ENCODE results near the gene CD93.

CD93 gene

DNA sequence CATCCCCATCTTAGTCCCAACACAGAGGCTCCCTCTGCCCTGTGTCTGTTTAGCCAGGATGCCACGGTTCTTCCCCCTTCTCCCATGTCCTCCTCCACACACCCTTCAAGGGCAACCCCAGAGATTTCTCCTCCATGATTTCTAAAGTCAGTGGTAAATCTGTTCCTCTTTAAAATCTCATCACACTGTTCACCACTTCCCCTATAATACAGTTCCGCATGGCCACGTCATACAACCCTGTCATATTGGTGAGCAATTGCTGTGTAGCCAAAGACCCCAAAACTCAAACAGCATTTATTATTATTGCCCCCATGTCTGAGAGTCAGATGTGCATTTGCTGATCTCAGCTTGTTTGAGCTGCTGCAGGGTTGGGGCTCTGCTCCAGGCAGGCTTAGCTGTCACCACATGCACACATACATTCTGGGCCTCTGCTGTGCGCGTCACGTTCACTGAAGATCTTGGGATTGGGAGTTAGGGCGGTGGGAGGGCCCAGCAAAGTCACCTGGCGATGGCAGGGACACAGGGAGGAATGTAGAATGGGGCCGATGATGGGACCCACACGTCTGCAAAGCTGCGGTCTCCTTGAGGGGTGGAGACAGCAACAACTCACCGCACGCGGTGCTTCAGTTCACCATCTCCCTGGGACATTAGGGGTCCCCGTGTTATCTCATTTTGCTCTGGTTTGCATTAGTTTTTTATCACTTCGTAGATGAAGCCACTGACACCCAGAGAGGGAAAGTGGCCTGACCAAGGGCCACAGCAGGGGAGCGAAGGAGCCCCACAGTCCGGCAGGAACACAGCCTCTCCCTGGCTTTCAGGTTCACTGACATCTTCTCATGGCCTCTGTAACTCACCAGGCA lies 36.9 kb upstream of the CD93 start:
- no peak for ATAC-seq
- TF ChIP-seq ARNTL (CRISPR knock-in tag; IDR thresholded peaks at IDR 0.05; ENCODE audit: borderline replicate concordance, low read depth): no peak
- TF ChIP-seq ZC3H10 (CRISPR knock-in tag; IDR thresholded peaks at IDR 0.05): no peak
- no peak for TF ChIP-seq ZNF565 (CRISPR knock-in tag; conservative IDR thresholded peaks at IDR 0.05; ENCODE audit: low read depth)
- TF ChIP-seq ZNF8 (CRISPR knock-in tag; IDR thresholded peaks at IDR 0.05): no peak
- TF ChIP-seq CSDC2 (CRISPR knock-in tag; IDR thresholded peaks at IDR 0.05): no peak
- TF ChIP-seq SNAI2 (CRISPR knock-in tag; IDR thresholded peaks at IDR 0.05): no peak
- TF ChIP-seq TOX (CRISPR knock-in tag; IDR thresholded peaks at IDR 0.05; ENCODE audit: borderline replicate concordance): no peak
- no peak for TF ChIP-seq ZFP30 (CRISPR knock-in tag; IDR thresholded peaks at IDR 0.05)

GRCh38 chr20:23122321-23122720 lies 36.2 kb upstream of the CD93 start:
- TF ChIP-seq GLIS3 (CRISPR knock-in tag; IDR thresholded peaks at IDR 0.05) (no peak), ESRRG (CRISPR knock-in tag; IDR thresholded peaks at IDR 0.05) (no peak), ISL1 (CRISPR knock-in tag; IDR thresholded peaks at IDR 0.05) (no peak), ZNF70 (CRISPR knock-in tag; IDR thresholded peaks at IDR 0.05) (no peak), OSR1 (CRISPR knock-in tag; IDR thresholded peaks at IDR 0.05) (no peak), TCF4 (CRISPR knock-in tag; IDR thresholded peaks at IDR 0.05; ENCODE audit: borderline replicate concordance) (no peak), CSRNP3 (CRISPR knock-in tag; IDR thresholded peaks at IDR 0.05) (no peak), ZNF8 (CRISPR knock-in tag; IDR thresholded peaks at IDR 0.05) (no peak), ZFP3 (CRISPR knock-in tag; IDR thresholded peaks at IDR 0.05) (no peak), SNAI2 (CRISPR knock-in tag; IDR thresholded peaks at IDR 0.05) (no peak)
- ATAC-seq: no peak

GRCh38 chr20:23121751-23122320 lies 35.7 kb upstream of the CD93 start:
- TF ChIP-seq POU6F1 (CRISPR knock-in tag; IDR thresholded peaks at IDR 0.05; ENCODE audit: borderline replicate concordance, low read depth) (no peak), SNAI2 (CRISPR knock-in tag; IDR thresholded peaks at IDR 0.05) (no peak), GLIS3 (CRISPR knock-in tag; IDR thresholded peaks at IDR 0.05) (no peak), BACH2 (CRISPR knock-in tag; IDR thresholded peaks at IDR 0.05; ENCODE audit: borderline replicate concordance) (no peak), TSHZ2 (CRISPR knock-in tag; IDR thresholded peaks at IDR 0.05) (no peak), ZFP3 (CRISPR knock-in tag; IDR thresholded peaks at IDR 0.05) (no peak), ZC3H10 (CRISPR knock-in tag; IDR thresholded peaks at IDR 0.05) (no peak), OSR1 (CRISPR knock-in tag; IDR thresholded peaks at IDR 0.05) (no peak), TOX (CRISPR knock-in tag; IDR thresholded peaks at IDR 0.05; ENCODE audit: borderline replicate concordance) (no peak), ESRRG (CRISPR knock-in tag; IDR thresholded peaks at IDR 0.05) (no peak), TCF4 (CRISPR knock-in tag; IDR thresholded peaks at IDR 0.05; ENCODE audit: borderline replicate concordance) (no peak), PPARA (CRISPR knock-in tag; IDR thresholded peaks at IDR 0.05; ENCODE audit: borderline replicate concordance) (no peak)
- TF ChIP-seq, protein P1, sequence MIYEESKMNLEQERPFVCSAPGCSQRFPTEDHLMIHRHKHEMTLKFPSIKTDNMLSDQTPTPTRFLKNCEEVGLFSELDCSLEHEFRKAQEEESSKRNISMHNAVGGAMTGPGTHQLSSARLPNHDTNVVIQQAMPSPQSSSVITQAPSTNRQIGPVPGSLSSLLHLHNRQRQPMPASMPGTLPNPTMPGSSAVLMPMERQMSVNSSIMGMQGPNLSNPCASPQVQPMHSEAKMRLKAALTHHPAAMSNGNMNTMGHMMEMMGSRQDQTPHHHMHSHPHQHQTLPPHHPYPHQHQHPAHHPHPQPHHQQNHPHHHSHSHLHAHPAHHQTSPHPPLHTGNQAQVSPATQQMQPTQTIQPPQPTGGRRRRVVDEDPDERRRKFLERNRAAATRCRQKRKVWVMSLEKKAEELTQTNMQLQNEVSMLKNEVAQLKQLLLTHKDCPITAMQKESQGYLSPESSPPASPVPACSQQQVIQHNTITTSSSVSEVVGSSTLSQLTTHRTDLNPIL (CRISPR knock-in tag; IDR thresholded peaks at IDR 0.05; ENCODE audit: low read depth): no peak
- no peak for ATAC-seq
